Pancreas (tissue), 10 donors: ENCODE data around the gene CEP152. TPM values are rescaled to one million over a fixed set of nuclear protein-coding genes. Genes with fewer than 3 reads are reported as not detected.

ENCODE experiments used
- ATAC-seq, 4 donors: fragments of 200-7000 bp; cut with Tn5 transposase; one replicate each; pipeline versions ENCODE4 v1.8.0 to v1.9.1; 2020; ENCODE audit warnings: mild to moderate bottlenecking in 4 of 4, moderate library complexity in 4 of 4
- DNase-seq, 6 donors: peaks; one replicate each; pipeline ENCODE4 v3.0.0-alpha.2; 2020
- FAIRE-seq: peaks from 2 replicates; lab custom pipeline; 2012; peaks lifted over from hg19 to GRCh38; lab: Jason Lieb, UNC
- H3K27ac ChIP-seq, 4 donors: fragments of 200-600 bp; sonication (generic); 1 replicate in 3 of 4; 2 replicates in 1 of 4; pipeline versions ENCODE4 v1.5.0 to v1.8.0; 2020
- H3K27me3 ChIP-seq, 4 donors: fragments of 200-600 bp; one replicate each; pipeline ENCODE4 v1.8.0; 2021
- H3K36me3 ChIP-seq, 3 donors: fragments of 200-600 bp; sonication (generic) in 1 of 3; one replicate each; pipeline versions ENCODE4 v1.5.0 to v1.8.0; 2020 to 2021
- H3K4me1 ChIP-seq, 3 donors: fragments of 200-600 bp; one replicate each; pipeline ENCODE4 v1.8.0; 2021
- H3K4me3 ChIP-seq, 4 donors: fragments of 200-600 bp; sonication (generic) in 2 of 4; one replicate each; pipeline versions ENCODE4 v1.5.0 to v1.8.0; 2020 to 2021
- H3K9me3 ChIP-seq, 4 donors: fragments of 200-600 bp; one replicate each; pipeline ENCODE4 v1.8.0; 2021
- CTCF ChIP-seq, 4 donors: fragments of 200-600 bp; sonication (generic) in 3 of 4; IDR thresholded peaks; one replicate each; pipeline versions ENCODE4 v1.5.0 to v1.8.0; 2021; ENCODE audit warnings: antibody characterized with exemption in 4 of 4
- WGBS, 2 donors: extraction: QIAGEN DNeasy Blood & Tissue Kit; methylation state at CpG; one replicate each; pipeline ENCODE4 v1.1.7; 2013; 5-methylcytosine and 5-hydroxymethylcytosine counted together
- intact Hi-C, 3 donors: fragments of 100-400 bp; cut with DNase I; formaldehyde crosslinking; loops; one replicate each; pipeline versions ENCODE4 v1.11.1 to v1.14.2; 2022
- polyA plus RNA-seq, 2 donors: library from polyadenylated mRNA; stranded (reverse); fragments of 200-250 nt; gene quantifications; one replicate each; pipeline ENCODE4 v1.2.3, GENCODE V29; 2013
- total RNA-seq, 6 donors: library from RNA; stranded (reverse); fragmentation: NEBNext Ultra II Directional in 4 of 6; extraction: Animal tissue kit (Norgen Biotek cat#: 25700) in 4 of 6; gene quantifications; one replicate each; pipeline versions ENCODE4 v1.2.1 to v1.2.4, GENCODE V29; 2021 to 2023
- donor health status: healthy with polysubstance abuse.
- donor health status: DM: no; HTN: no; CAD: no; lungs with moderate emphysema.
- donor health status: DM: no; HTN: no; CAD: no.
- donor health status: control.
- donor health status: control.
- donor health status: Bipolar disorder and iron deficiency.
- donor health status: DM: yes; HTN: yes; CAD: no.
- donor health status: DM: no; HTN: no; CAD: no.
- donor health status: DM: no; HTN: no; CAD: no.
- donor health status: DM: yes; HTN: yes; CAD: no.

CEP152 gene
- total and polyA plus RNA-seq, 8 donors: 1.3 to 8.0 (median 2.5) TPM

GRCh38 chr15:48720646-48721045, 90.2 kb downstream of the CEP152 start:
- DNase-seq (no peak), ATAC-seq (no peak), FAIRE-seq (no peak)
- H3K36me3 ChIP-seq: no peaks in the 10 kb centered on the region
- TF ChIP-seq CTCF (IDR thresholded peaks at IDR 0.05): no peak
- H3K27me3 ChIP-seq: no peaks in the 10 kb centered on the region
- 91 to 96% methylated on average over 3 of the region's 3 CpGs for WGBS, 2 donors
- intact Hi-C loops: no loop called here
- no peaks in the 10 kb centered on the region for H3K4me1 ChIP-seq
- H3K27ac ChIP-seq: no peak overlapping the region
- H3K4me3 ChIP-seq: no peak overlapping the region
- H3K9me3 ChIP-seq: no peaks in the 10 kb centered on the region

DNA sequence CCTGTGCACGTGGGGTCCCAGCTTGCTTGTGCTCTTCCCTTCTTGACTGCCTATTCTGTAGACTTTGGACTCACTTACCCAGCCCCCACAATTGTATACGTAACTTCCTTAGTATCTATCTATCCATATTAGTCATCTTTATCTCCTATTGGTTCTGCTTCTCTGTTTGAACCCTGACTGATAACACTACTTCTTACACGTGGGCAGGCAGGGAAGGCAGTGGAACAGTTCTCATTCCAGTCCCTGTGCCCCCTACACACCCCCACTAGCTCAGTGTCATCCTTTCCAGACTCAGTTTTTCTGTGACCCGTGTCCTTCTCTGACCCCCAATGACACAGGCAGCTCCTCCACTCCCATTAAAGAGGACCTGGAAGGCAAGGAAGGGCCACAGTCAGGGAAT, 91.2 kb downstream of the CEP152 start:
- Histone ChIP-seq H3K9me3 (no peaks in the 10 kb centered on the region), H3K4me3 (no peak overlapping the region), H3K27me3 (no peaks in the 10 kb centered on the region), H3K27ac (no peak overlapping the region), H3K4me1 (no peaks in the 10 kb centered on the region), H3K36me3 (no peaks in the 10 kb centered on the region)
- no peak for ATAC-seq
- no peak for DNase-seq
- no peak for FAIRE-seq
- intact Hi-C loops: no loop called here
- TF ChIP-seq CTCF (IDR thresholded peaks at IDR 0.05): no peak
- 53 to 55% methylated on average over 4 of the region's 4 CpGs for WGBS, 2 donors

DNA sequence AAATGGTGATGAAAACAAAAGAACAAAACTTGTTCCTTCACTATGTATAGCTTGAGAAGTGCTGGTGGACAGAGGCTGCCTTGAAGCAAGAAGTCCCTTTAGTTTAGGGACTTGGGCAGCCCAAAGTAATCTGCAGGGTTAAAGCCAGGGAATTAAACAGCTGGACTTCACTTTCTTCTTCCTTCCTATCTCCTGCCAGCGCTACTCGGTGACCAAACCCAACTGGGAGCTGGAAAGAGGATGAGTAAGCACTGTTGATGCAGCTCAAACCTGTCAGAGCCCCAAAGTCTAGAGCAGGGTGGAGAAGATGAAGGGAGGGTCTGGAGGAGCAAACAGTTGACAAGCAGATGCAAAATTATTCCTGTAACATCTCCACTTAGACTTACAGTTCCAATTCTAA, 92.2 kb downstream of the CEP152 start:
- 38 to 53% methylated on average over 2 of the region's 2 CpGs for WGBS, 2 donors
- intact Hi-C loops: no loop called here
- no peaks in the 10 kb centered on the region for H3K36me3 ChIP-seq
- H3K4me3 ChIP-seq: no peak overlapping the region
- no peak overlapping the region for H3K27ac ChIP-seq
- FAIRE-seq: no peak
- no peaks in the 10 kb centered on the region for H3K9me3 ChIP-seq
- no peak for DNase-seq
- TF ChIP-seq CTCF (IDR thresholded peaks at IDR 0.05): no peak
- no peaks in the 10 kb centered on the region for H3K27me3 ChIP-seq
- ATAC-seq: no peak
- no peaks in the 10 kb centered on the region for H3K4me1 ChIP-seq

GRCh38 chr15:48717458-48717857, 93.4 kb downstream of the CEP152 start:
- Histone ChIP-seq H3K4me1 (no peaks in the 10 kb centered on the region), H3K9me3 (no peaks in the 10 kb centered on the region), H3K36me3 (no peaks in the 10 kb centered on the region), H3K4me3 (no peak overlapping the region), H3K27ac (no peak overlapping the region), H3K27me3 (no peaks in the 10 kb centered on the region)
- TF ChIP-seq CTCF (IDR thresholded peaks at IDR 0.05): no peak
- WGBS, 2 donors: 90 to 95% methylated on average over 4 of the region's 4 CpGs
- ATAC-seq (no peak), FAIRE-seq (no peak), DNase-seq (no peak)
- intact Hi-C loops: no loop called here

DNA sequence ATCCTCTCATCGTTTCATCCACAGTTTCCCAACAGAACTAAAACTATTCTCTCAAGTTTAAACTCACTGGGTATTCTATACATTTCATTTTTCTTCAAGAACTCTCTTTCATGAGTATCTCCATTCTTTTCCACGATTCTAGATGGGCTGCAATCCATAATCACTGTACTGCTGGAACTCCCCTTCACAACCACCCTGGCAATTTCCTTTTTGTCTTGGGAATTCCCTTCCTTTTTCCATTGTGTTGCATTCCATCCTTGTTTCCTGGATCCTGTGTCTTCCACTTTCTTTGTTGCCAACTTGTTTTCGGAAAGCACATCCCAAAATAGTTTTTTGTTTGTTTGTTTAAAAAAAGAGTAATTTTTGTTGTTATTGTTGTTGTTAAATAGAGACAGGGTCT, 98.3 kb downstream of the CEP152 start:
- H3K4me1 ChIP-seq: no peaks in the 10 kb centered on the region
- ATAC-seq (no peak), FAIRE-seq (no peak), DNase-seq (no peak)
- 86 to 89% methylated on average over 3 of the region's 3 CpGs for WGBS, 2 donors
- no peak overlapping the region for H3K4me3 ChIP-seq
- no peaks in the 10 kb centered on the region for H3K36me3 ChIP-seq
- no peak for TF ChIP-seq CTCF (IDR thresholded peaks at IDR 0.05)
- no peaks in the 10 kb centered on the region for H3K27me3 ChIP-seq
- intact Hi-C loops: no loop called here
- H3K27ac ChIP-seq: no peak overlapping the region
- H3K9me3 ChIP-seq: no peaks in the 10 kb centered on the region
